HG03571 (cell line): ENCODE measurements around the gene EVX1.

Source experiments
- ATAC-seq: cut with Tn5 transposase; IDR thresholded peaks from one replicate; pipeline ENCODE4 v1.9.1; 2021; ENCODE audit not compliant: unreplicated experiment

Gene EVX1

GRCh38 chr7:27248911-27249723, 6.5 kb downstream of the EVX1 start:
- ATAC-seq = no peak

- no peak for ATAC-seq
Observed at GRCh38 chr7:27249724-27250556, 7.3 kb downstream of the EVX1 start.

GRCh38 chr7:27250557-27251070, 8.0 kb downstream of the EVX1 start:
- no peak for ATAC-seq

GRCh38 chr7:27251136-27251651, 8.6 kb downstream of the EVX1 start:
- no peak for ATAC-seq

GRCh38 chr7:27251652-27252590, 9.3 kb downstream of the EVX1 start:
- ATAC-seq = no peak

GRCh38 chr7:27254625-27255024, 12.0 kb downstream of the EVX1 start:
- ATAC-seq = no peak

GRCh38 chr7:27260211-27260610, 17.6 kb downstream of the EVX1 start:
- no peak for ATAC-seq

GRCh38 chr7:27262121-27262520, 19.5 kb downstream of the EVX1 start:
- ATAC-seq = no peak

- no peak for ATAC-seq
Observed at GRCh38 chr7:27263781-27264180, 21.2 kb downstream of the EVX1 start.

- no peak for ATAC-seq
Observed at GRCh38 chr7:27269455-27269854, 26.9 kb downstream of the EVX1 start.

GRCh38 chr7:27271384-27271783, 28.8 kb downstream of the EVX1 start:
- ATAC-seq = no peak

- no peak for ATAC-seq
Observed at GRCh38 chr7:27277628-27278027, 35.0 kb downstream of the EVX1 start.

- no peak for ATAC-seq
Observed at GRCh38 chr7:27283558-27283957, 41.0 kb downstream of the EVX1 start.

GRCh38 chr7:27295236-27295635, 52.6 kb downstream of the EVX1 start:
- no peak for ATAC-seq

- no peak for ATAC-seq
Observed at GRCh38 chr7:27297356-27297755, 54.8 kb downstream of the EVX1 start.
